Inferior parietal cortex (tissue), 1 donor: ENCODE measurements around the gene TMSB15B.
A peak's percentile ranks its signal among the peaks of the same experiment; 100 is the strongest.
"Not testable (repeated sequence)": the region's sequence is repeated elsewhere in the genome, so short reads cannot be mapped to it uniquely, and the experiment has no call there.

Experiments
- DNase-seq: peaks from one replicate; pipeline ENCODE4 v3.0.0-alpha.2; 2016; ENCODE audit errors: extremely low spot score

Gene TMSB15B

GRCh38 chrX:103962411-103963278, at the start of gene TMSB15B:
TSS of gene TMSB15B (plus strand) at chrX:103962627.
- not testable (repeated sequence) for DNase-seq

GRCh38 chrX:103913356-103914020, 48.9 kb upstream of the TMSB15B start:
- no peak for DNase-seq

GRCh38 chrX:103918050-103918449, 44.4 kb upstream of the TMSB15B start:
- peak; percentile 26 for DNase-seq

- peak; percentile 45 for DNase-seq
Observed at GRCh38 chrX:103918571-103919269, 43.7 kb upstream of the TMSB15B start.

GRCh38 chrX:103919270-103919637, 43.2 kb upstream of the TMSB15B start:
- peak; percentile 11 for DNase-seq

- DNase-seq: not testable (repeated sequence)
Observed at GRCh38 chrX:103920515-103920914, 41.9 kb upstream of the TMSB15B start.

- no peak for DNase-seq
Observed at GRCh38 chrX:103927030-103927429, 35.4 kb upstream of the TMSB15B start.

- no peak for DNase-seq
Observed at GRCh38 chrX:103927633-103928032, 34.8 kb upstream of the TMSB15B start.

GRCh38 chrX:103932133-103932532, 30.3 kb upstream of the TMSB15B start:
- no peak for DNase-seq

GRCh38 chrX:103940257-103940656, 22.2 kb upstream of the TMSB15B start:
- DNase-seq: not testable (repeated sequence)

GRCh38 chrX:103941201-103941975, 21.0 kb upstream of the TMSB15B start:
- peak; percentile 6 for DNase-seq

GRCh38 chrX:103949506-103949905, 12.9 kb upstream of the TMSB15B start:
- DNase-seq: no peak

GRCh38 chrX:103953353-103953752, 9.1 kb upstream of the TMSB15B start:
- DNase-seq: no peak

GRCh38 chrX:103954259-103954658, 8.2 kb upstream of the TMSB15B start:
- no peak for DNase-seq

GRCh38 chrX:103960599-103960998, 1.8 kb upstream of the TMSB15B start:
- not testable (repeated sequence) for DNase-seq

- not testable (repeated sequence) for DNase-seq
Observed at GRCh38 chrX:103983508-103983907, 21.1 kb downstream of the TMSB15B start.

GRCh38 chrX:103999234-103999633, 36.8 kb downstream of the TMSB15B start:
- DNase-seq: no peak

GRCh38 chrX:104008831-104009230, 46.4 kb downstream of the TMSB15B start:
- DNase-seq: no peak

- DNase-seq: no peak
Observed at GRCh38 chrX:104013158-104013557, 50.7 kb downstream of the TMSB15B start.

GRCh38 chrX:104013606-104014005, 51.2 kb downstream of the TMSB15B start, which contains the start of gene H2BW1:
TSS of gene H2BW1 (minus strand) at chrX:104013708. CDS start at chrX:104013576, 132 bp downstream.
- DNase-seq: no peak

GRCh38 chrX:104015576-104015975, 53.1 kb downstream of the TMSB15B start:
- DNase-seq: not testable (repeated sequence)
